GM18505 (cell line): Measurements from ENCODE around the gene TLR8.

Source experiments
- ATAC-seq: cut with Tn5 transposase; IDR thresholded peaks from one replicate; pipeline ENCODE4 v1.9.1; 2021; ENCODE audit not compliant: unreplicated experiment
- POLR2A ChIP-seq: IDR thresholded peaks from 4 replicates; pipeline ENCODE4 v1.6.1; 2011; ENCODE audit warnings: borderline replicate concordance; ENCODE audit not compliant: insufficient read depth, insufficient read length; ENCODE audit errors: extremely low read depth

The TLR8 gene

GRCh38 chrX:12887767-12888166, 18.7 kb upstream of the TLR8 start:
- no peak for ATAC-seq
- no peak for TF ChIP-seq POLR2A

DNA sequence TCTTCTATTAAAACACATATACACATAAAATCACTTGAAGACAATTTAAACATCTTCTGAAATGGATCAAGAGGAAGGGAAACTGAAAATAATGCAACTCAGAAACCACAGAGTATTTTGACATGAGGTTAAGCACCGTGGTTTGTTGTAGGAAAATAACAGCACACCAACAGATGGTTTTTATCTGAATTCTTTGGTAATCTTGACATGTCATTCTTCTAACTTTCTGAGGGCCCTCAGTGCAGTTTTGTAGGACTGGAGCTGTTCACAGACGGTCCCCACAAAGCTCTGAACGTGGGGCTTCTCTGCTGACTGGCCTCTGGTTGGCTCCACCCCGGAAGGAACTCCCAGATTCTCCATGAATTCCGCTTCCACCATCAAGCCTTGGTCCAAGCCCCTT, 16.0 kb upstream of the TLR8 start:
- TF ChIP-seq POLR2A, result no peak
- ATAC-seq, result peak; percentile 75

DNA sequence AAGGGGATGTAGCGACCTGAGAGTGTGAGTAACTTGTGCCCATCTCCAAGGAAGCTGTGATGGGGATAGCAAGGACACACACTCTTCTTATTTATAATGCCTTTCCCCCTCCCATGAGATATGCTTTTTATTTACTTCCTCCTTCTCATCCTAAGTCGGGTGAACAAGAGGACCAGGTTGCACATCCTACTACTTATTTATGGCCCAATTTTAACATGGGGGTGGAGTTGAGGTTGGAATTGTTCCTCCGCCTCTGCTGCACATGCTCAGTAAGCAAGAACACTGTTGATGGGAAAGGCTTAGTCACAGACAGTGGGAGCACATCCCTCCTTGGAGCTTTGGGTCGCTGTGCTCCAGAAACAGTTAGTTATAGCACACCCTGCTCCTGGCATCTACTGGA, 15.2 kb upstream of the TLR8 start:
- no peak for TF ChIP-seq POLR2A
- no peak for ATAC-seq

DNA sequence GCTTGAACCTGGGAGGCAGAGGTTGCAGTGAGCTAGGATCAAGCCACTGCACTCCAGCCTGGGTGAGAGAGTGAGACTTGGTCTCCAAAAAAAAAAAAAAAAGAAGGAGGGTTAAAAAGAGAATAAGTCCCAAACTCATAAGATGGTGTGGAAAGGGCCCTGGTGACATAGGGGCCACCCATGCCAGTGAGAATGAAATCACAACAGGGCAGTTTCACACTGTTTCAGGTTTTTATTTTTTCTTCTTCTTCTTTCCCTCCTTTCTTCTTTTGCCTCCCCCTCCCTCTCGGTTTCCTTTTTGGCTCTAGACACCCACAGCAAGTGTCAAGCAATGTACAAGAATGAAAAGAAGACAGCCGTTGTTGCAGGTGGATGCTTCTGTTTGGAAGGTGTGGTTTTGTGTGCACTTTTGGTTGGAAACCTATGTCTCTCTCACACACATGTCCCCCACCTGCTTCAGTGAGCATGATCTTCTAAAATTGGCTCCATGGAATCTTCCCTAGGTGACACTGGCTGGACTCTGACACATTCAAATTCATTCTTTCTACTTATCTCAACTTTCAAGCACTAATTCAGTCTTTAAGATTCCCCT, 14.4 kb upstream of the TLR8 start:
- ATAC-seq, result no peak
- peak; percentile 48 for TF ChIP-seq POLR2A

DNA sequence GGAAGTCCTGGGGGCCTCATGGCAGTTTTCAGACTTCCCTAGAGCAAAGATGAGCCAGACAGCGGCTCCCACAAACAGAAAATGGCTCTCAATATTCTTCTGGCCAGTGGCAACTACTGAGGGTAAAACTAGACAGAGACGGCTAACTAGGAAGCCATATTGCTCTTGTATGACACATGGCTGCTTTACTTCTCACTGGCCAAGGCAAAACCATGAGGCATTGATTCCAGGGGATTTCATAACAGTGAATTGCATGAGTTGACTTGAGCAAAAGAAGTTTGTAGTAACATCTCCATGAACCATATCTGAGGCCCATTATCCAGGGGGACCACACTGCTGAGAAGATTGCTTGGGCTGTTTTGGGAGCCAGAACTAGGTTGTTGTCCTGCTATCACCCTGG, 13.7 kb upstream of the TLR8 start:
- no peak for TF ChIP-seq POLR2A
- no peak for ATAC-seq

DNA sequence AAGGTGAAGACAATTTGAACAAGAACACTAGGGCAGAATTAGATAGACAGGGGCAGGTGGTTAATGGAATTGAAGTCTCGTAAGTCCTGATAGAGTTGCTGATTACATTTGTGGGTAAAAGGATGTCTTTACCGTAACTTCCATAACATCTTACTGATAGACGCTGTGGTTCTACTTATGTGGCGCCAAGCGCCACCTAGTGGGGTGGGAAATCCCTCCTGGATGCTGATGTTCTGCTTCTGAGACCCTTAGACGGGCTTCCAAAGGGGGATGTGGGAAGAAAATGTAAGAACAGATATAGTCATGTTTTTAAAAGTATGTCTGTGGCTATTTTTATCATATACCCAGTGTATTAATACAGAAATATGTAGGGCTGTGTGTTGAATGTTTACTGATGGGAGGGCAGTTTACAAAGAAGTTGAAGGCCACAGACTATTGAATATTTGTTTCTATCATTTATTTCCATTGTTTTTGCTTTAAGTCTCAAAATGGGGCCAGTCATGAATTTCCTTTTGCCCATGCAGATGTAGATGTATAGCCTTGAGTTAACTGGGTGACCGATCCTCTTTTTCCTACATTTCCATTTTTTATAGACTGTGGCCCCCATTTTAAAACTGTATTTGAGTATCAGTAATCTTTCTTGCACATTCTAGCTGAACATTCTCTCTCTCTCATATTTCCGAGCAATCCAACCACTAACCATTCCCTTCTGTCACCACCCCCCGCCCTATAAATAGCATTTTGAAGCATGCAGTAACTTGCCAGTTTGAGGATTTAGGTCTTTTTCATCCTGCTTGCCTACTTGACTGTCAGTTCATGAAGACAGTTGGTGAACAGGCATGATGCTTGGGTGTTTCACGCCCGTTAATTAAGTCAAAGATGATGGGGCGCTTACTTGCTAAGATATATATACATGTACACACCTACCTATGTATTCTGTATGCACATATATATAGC, 12.1 kb upstream of the TLR8 start:
- no peak for ATAC-seq
- no peak for TF ChIP-seq POLR2A

- ATAC-seq, result no peak
- TF ChIP-seq POLR2A, result no peak
These were observed 10.6 kb upstream of the TLR8 start for GRCh38 chrX:12895866-12896265.

DNA sequence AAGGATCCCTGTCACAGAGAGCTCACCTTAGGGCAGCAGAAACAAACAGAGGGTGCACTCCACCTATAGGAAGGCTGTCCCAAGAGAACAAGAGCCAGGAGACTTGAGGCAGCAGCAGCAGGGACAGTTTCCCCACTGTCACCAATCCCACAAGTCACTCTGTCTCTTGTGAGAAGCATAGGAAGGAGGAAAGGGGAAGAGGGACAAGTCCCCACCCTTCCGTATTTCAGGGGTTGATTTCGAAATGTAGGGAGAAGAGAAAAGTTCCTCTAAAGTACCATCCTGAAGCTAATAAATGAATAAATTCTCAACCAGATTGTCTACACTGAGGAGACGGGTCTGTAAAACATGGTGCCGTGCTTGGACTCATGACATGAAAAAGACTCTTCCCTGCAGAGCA, 9.5 kb upstream of the TLR8 start:
- ATAC-seq, result no peak
- no peak for TF ChIP-seq POLR2A

- TF ChIP-seq POLR2A, result no peak
- ATAC-seq, result no peak
These were observed 8.3 kb upstream of the TLR8 start for GRCh38 chrX:12898073-12898472.

- ATAC-seq, result no peak
- TF ChIP-seq POLR2A, result no peak
These were observed 6.9 kb upstream of the TLR8 start for GRCh38 chrX:12899506-12899905.

DNA sequence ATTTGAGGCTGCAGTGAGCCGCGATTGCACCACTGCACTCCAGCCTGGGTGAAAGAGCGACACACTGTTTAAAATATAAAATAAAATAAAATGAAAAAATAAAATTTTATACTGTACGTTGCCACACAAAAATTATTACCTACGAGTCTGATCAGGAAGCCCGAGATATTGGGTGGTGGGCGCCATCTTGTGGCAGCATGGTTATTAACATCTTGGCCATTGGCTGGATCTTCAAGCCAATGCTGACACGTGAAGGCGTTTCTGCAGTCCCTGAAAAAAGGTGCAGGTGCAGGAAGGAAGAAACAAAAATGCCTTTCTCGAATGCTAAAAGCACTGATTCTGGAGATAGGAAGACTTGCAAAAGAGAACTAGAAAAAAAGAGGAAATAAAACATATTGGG, 4.9 kb upstream of the TLR8 start:
- TF ChIP-seq POLR2A, result no peak
- ATAC-seq, result no peak

DNA sequence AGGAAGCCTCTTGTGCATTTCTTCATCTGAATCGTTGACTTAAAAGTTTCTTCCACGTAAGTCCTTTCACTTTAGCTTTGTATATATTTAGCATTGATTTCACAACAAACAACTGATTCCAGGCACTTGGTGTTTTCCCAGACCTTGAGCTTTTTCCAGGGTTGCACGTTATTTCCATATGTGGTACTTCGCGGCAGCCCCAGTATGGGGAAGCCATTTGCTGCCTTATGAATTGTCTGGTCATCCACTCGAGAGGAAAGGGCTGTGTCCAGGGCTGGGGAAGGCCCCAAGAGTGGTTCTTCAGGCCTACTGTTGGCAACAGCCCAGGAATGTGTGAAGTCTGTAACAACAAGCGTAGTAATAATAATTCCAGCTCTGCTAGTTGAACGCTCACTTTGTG, 2.8 kb upstream of the TLR8 start:
- no peak for TF ChIP-seq POLR2A
- ATAC-seq, result no peak

DNA sequence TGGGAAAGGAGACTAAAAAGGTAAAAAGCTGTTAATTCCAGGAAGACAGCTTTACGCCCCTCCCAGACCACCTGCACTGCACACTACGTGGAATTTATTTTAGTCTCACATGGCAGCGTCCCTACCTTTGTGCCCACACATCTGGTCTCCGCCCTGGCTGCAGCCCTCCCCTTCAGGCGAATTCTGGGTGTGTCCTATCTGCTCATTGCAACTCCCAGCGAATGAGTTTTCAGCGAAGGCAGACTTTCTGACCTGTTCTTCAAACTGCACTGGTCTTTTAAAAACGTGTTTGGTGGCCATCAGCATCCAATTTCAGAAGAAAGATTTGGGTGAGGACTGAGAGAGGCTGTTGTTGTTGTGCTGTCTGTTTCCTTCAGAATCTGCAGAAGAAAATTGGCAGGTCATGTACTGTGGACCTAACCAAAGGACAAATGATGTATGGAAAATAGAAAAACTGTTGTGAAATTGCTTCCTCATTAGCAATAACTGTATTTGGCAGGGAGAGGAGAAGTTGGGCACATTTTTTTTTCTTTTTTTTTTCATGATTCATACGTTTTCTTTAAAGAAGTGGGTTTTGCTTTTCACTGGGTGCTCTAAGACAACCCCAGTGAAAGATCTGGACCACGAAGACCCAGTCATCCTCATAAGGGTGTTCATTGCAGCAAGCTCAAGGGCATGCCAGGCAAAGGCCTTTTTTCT, 4.2 kb downstream of the TLR8 start:
- no peak for TF ChIP-seq POLR2A
- no peak for ATAC-seq

DNA sequence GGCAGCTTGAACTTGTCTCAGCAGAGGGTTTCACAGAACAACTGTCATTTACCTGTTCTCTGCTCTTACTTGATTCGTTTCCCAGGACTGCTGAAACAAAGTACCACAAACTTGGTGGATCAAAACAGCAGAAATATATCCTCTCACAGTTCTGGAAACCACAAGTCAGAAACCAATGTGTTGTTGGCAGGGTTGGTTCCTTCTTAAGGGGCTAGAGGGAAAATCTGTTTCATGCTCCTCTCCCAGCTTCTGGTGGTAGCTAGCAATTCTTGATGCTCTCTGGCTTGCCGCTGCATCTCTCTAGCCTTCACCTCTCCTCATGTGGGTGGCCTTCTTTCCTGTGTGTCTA, 4.7 kb downstream of the TLR8 start:
- no peak for ATAC-seq
- TF ChIP-seq POLR2A, result no peak
